NCI-H1092 (cell line): ENCODE results near the gene NOTCH4.
"Not testable (repeated sequence)": the region's sequence is repeated elsewhere in the genome, so short reads cannot be mapped to it uniquely, and the experiment has no call there.

ENCODE experiments used
- DNase-seq: peaks from one replicate; lab custom pipeline; 2025; lab: John Stamatoyannopoulos, UW

Gene NOTCH4

DNA sequence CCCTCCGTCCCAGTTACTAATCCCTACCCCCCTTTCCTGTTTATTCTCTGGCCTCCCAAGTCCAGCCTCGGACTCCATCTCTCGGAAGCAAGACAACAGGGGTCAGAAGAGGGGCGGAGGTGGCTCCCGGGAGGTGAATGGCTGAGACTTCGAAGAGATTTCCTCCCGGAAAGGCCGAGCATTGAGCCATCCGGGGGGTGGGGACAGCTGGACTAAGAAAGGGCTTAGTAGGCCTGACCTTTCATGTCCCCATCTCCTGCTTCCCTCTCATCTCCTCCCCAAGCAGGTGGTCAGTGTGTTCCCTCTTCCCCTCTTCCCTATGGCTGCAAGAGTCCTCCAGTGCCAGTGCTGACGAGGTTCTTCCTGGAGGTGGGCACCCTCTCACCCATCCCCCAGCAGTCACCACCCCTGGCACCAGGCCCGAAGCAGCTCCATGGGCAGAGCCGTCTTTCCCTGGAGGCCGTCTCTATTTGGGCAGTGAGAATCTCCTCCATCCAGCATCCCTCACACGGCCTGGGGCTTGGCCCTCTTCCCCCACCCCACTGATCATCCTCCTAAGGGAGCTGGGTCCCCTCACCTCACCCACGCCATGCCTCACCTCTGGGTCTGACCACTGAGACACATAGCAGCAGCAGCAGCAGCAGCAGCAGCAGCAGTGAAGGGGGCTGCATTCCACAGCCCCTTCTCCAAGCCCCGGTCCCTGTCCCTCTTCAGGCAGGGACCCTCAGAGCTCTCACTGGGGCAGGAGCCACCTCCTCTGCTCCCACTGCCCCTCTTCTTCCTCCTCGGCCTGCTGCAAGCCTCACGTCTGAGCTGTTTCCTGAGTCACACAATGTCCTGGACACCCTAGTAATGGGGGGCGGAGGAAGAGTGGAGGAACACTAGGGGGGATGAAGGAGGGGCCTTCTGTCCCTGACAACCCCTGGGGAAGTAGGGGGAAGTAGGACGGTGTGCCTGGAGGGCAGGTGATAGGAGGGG, at the start of gene NOTCH4:
Gene NOTCH4 (minus strand): TSS at position 810 of the 978 bp plus-strand sequence. CDS start 139 bp downstream, at position 671.
- DNase-seq, result no peak

DNA sequence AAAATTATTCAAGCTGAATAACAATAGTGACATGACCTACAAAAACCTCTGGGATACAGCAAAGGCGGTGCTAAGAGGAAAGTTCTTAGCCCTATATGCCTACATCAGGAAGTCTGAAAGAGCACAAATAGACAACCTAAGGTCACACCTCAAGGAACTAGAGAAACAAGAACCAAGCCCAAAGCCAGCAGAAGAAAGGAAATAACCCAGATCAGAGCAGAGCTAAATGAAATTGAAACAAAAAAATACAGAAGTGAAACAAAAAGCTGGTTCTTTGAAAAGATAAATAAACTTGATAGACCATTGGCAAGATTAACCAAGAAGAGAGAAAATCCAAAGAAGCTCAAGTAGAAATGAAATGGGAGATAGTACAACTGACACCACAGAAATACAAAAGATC, 47.6 kb upstream of the NOTCH4 start:
- DNase-seq, result no peak

DNA sequence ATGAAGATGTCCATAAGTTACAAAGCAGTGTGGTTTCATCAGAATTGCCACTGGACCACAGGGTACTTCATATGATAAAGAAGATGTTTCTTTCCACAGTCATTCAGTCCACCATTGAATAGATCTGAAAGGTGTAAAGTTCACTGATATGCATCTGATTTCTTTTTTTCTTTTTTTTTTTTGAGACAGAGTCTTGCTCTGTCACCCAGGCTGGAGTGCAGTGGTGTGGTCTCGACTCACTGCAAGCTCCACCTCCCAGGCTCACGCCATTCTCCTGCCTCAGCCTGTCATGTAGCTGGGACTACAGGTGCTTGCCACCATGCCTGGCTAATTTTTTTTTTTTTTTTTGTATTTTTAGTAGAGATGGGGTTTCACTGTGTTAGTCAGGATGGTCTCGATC, 44.6 kb upstream of the NOTCH4 start:
- DNase-seq, result not testable (repeated sequence)

DNA sequence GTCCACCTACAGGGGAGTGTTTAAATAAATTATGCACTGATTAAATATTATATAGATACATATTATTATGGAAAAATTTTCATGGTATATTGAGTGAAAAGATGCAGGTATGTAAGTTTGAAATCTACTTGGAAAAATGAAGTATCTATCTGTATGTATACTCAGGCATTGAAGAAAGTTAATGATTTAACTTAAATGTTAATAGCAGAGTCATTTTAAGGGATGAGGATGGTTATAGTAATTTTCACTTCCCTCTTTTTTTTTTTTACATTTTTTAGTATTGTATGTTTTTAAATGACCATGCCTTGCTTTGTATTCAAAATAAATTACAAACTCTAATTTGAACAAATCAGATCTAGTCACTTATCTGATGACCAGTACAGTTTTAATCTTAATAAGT, 43.2 kb upstream of the NOTCH4 start:
- DNase-seq, result no peak

DNA sequence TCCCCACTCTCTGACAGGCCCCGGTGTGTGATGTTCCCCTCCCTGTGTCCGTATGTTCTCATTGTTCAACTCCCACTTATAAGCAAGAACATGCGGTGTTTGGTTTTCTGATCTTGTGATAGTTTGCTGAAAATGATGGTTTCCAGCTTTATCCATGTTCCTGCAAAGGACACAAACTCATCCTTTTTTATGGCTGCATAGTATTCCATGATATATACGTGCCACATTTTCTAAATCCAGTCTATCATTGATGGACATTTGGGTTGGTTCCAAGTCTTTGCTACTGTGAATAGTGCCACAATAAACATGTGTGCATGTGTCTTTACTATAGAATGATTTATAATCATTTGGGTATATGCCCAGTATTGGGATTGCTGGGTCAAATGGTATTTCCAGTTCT, 33.4 kb upstream of the NOTCH4 start:
- not testable (repeated sequence) for DNase-seq

DNA sequence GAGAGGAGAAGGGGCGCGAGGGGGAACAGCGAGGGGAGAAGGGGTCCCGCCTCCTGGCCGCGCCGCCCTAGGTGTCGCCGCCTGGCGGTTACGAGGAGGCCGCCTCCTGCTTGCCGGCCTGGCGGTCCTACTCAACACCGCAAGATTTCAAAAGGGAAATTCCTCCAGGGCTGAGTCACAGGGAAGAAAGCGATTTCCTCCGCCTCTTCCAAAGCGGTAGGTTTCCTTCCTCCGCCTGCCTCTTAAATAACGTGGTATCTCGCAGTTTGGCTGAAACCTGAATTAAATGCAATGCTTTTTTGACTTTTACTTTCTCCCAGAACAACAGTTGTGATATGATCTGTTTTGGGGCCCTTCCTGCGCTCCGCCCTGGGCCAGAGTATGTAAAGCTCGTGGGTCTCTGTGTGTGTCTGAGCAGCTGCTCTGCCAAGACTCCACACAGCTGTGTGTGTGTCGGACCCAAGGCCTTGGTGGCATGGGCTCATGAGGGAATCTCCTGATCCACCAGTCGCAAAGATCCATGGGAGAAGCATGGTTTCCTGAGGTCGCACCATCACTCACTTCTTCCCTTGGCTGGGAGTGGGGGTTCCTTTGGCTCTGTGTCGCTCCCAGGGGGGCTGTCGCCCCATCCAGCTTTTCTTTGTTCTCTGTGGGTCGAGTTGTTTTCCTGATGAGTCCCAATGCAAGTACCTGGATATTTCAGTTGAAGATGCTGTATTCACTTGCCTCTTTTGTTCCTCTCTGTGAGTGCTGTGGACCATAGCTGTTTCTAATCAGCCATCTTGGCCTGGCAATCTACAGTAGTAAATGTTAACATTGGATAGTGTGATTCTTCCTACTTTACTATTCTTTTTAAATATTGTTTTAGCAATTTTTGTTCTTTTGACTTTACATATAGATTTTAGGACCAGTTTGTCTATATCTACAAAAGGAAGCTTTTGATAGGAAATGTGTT, 31.6 kb upstream of the NOTCH4 start:
- no peak for DNase-seq

DNA sequence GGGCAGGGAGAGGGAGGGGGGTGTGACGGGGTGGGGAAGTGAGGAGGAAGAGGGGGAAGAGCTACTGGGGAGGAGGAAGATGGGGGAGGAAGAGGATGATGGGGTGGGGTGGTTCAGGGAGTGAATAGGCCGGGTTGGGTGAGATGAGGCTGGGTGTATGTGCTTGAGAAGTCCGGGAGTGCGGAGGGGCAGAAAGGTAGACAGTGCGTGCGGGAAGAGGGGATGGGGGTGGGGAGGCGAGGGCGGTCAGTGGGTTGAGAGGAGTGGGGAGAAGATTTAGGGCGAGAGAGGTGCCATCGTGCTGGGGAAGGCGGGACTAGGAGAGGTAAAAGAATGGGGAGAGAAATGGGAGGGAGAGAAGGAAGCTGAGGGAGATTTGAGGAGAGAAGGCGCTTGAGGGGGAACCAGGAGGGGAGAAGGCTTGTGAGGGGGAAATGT, 30.9 kb upstream of the NOTCH4 start:
- no peak for DNase-seq

DNA sequence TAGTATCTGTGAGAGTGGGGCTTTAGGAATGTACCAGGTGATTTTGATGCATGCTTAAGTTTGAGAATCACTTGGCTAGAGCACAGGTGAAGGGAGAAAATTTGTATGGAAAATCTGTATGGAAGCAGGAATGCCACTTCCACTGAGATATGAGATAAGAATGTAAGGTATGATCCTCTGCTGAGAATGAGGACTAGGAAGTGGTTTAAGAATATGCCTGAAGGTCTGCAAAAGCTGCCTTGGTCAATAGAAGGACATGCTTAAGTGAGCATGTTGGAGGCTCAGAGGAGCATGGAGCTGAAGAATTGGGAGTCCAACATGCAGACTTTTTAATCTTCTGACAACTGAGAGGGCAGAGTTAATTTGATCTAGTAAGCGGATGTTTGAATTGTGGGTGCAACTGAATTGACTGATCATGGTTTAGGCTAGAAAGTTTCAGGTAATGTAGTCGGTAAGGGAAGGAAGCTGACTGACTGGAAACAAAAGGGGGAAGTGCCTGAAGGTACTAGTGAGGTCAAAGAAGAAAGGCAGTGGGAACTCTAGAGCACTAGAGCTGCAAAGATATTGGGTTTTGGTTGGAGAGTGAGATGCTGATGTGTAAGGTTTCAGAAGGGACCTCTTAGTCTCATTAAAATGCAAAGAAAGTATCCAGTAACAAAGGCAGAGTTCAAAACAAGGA, 28.6 kb upstream of the NOTCH4 start:
- DNase-seq, result no peak

DNA sequence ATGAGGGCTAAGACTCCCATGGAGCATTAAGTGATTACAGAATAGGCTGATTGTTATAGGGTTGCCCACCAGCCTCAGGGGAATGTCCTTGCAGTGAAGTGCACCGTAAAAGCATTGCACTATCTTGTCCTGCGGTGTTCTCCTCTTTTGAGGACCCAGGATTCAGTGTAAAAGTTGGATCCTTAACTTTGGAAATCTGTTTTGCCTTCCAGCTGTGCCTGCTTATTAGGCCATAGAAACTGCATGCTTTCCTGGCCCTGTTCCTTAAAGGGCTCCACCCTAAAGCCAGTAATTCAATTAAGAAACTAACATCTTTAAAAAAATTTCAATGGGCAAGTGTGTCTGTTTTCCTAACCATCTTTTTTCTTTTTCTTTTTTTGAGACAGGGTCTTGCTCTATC, 25.4 kb upstream of the NOTCH4 start:
- DNase-seq, result no peak

DNA sequence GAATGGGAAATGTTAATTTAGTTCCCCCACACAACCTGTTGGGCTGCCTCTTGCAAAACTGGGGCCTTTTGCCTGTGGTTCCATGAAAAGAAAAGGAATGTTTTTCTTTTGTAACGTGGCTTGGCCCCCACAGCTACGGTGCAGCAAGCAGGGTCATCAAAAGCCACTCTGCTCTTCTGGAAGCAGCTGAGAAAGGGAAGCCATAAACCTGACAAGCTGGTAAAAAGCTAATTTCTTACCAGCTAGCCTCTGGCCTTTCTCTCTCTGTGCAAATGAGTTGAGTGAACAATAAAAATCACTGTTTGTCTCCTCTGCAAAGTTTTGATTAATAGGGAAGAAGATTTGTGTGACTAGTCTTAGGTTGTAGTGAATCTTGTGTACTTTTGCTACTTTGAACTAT, 23.5 kb upstream of the NOTCH4 start:
- DNase-seq, result no peak

DNA sequence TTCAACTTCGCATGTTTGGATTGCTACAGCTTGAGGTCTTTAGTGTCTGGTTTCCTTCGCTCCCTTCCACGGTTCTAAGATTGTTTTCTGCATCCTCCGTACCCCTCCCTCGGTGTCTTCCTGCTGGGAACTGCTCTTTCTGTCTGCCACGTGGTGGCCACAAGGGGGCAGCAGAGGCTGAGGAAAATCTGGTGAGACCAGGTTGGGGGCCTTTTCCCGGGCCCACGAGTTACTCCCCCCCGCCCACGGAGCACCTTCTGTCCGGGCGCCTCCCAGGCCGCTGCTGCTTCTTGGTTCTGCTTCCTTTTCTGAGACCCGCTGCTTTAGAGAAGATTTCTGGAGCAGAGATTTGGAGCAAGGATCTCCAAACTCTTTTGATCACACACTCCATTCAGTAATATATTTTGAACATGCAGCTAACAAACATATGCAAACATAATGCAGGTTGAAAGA, 21.1 kb upstream of the NOTCH4 start:
- no peak for DNase-seq

DNA sequence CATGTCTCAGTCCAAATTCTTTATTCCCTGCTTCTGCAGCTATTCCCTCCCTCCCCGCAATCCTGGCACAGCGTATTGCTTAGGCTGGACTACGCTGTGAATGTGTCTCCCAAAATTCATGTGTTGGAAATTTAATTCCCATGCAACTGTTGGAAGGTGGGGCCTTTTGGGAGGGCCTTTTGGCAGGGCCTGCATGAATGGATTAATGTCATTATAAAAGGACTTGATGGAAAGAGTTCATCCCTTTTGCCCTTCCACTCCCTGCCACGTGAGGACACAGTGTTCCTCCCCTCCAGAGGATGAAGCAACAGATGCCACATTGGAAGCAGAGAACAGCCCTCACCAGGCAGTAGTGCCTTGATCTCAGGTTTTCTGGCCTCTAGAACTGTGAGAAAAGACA, 20.4 kb upstream of the NOTCH4 start:
- DNase-seq, result no peak

DNA sequence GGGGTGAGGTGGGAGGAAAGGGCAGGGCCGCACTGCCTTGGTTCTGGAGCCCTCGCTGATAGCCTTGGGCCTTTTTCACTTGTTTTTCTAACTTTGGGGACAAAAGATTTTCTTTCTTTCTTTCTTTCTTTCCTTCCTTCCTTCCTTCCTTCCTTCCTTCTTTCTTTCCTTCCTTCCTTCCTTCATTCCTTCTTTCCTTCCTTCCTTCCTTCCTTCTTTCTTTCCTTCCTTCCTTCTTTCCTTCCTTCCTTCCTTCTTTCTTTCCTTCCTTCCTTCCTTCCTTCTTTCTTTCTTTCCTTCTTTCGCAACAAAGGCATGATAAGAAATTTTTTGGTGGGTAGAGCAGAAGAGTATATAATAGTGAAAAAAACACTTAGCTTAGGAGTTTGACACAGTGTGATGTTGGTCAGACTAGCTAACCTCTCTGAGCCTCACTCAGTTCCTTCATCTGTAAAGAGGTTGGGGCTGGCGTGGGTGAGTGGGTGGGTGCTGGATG, 18.5 kb upstream of the NOTCH4 start:
- DNase-seq, result not testable (repeated sequence)

DNA sequence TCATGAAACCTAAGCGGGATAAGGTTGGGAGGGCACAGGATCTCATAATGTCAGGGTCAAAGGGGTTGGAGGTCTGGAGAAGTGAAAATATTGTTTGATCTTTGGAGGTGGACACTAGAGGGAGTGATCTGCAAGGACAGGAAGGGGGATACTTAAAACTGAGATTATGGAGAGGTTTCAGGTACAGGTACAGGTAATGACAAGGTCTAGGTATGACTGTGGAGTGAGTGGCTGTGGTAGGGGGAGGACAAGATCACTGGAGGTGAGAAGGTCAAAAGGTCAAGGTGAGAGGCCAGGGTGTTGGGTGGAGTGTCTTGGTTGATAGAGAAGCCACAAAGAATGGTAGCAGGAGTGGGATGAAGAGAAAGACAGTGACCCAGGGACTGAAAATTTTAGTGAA, 16.8 kb upstream of the NOTCH4 start:
- DNase-seq, result no peak

DNA sequence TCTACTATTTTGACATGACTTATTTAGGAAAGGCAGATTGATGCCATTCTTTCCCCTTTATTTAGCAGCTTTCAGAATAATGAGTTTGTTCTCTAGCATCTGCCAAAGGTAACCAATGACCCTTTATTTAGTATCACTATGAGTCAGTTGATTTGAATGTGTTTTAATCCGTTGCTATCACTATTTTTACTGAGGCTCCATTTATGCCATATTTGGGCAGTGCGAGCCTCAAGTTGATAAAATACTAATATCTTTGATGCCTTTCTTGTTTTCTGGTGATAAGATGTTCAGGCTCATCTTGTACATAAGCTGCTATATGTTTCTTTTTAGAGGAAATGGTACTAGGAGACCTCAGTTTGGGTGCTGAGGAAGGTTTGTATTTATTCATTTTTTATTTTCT, 15.6 kb upstream of the NOTCH4 start:
- no peak for DNase-seq

DNA sequence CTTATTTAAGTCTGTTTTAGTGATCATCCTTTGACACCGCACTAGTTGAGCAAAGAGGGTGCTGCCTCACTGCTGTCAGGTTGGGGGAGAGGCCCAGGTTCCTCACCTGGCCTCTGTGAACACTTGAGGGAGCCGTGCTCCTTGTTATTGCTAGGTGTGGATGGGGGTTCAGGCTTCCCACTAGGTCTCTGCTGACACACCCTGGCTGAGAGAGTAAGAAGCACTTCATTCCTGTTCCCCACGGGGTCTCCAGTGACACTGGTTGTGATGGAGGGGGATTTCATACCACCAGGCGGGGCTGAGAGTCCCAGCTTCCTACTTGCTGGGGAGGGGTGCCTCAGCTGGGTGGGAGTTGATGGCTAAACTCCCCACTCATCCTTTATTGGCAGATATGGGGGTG, 11.1 kb upstream of the NOTCH4 start:
- DNase-seq, result no peak

DNA sequence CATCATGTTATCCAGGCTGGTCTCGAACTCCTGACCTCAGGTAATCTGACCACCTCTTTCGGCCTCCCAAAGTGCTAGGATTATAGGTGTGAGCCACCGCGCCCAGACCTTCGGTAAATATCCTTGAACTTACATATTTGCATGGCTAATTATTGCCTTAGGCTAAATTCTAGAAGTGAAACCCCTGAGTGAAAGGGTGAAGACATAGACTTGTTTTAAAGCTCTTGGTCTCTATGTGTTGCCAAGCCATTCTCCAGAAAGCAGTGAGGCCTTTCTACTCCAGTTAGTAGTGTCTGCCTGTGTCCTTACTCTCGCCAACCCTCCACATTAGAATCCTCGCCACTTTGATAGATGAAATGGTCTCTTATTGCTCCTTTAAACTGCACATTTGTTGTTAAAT, 2.6 kb upstream of the NOTCH4 start:
- no peak for DNase-seq

DNA sequence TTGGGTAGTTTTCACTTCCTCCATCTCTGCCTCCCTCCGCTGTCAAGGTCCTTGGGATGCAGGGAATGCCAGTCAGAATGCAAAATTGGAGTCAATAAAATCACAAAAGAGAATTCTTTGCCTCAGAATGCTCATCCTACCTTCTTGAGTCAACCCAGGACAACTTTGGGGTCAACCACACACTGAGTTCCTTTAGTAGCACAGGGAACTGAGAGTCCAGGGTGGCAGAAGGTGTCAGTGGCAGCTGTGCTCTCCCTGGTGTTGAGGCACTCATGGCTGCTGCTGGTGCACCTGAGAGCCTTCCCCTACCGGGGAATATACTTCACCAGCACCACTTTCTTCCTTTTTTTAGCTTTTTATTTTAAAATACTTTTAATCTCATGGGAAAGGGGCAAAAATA, 829 bp upstream of the NOTCH4 start:
- no peak for DNase-seq

DNA sequence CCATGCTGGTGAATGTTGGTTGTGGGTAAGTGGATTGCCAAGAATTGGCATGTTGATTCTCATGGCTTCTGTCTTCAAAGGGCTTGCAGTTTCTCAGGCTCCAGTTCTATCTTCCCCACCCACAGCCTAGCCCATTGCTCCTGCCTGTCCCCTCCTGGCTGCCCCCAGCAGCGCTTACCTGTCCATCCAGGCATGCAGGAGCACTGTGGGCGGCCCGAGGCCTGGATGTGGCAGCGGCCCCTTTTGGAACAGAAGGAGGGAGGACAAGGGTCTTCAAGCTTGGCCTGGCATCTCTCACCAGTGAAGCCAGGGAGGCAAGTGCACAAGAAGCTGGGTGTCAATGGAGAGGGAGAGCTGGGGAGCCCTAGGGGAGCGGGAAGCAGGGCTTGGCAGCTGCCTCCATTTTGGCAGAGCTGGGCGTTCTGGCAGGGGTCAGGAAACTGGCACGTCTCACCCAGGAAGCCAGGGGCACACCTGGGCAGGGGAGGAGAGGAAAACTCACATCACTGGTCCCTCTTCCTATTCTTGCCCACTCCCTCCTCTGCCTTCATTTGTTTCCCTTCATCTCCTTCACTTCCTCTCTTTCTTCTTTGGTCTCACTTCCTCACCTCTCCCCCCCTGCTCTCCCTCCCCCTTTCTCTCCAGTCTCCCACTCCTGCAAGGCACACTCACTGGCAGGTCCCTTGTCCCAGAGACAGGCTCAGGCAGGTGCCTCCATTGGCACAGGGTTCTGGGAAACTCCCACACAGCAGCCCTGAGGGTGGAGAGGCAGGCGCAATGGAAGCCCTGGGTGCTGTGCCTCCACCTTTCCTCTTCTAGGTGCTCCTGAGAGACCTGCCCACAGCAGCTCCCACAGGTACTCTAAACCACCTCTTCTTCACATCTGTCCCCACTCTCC, 1.3 kb downstream of the NOTCH4 start:
- no peak for DNase-seq

DNA sequence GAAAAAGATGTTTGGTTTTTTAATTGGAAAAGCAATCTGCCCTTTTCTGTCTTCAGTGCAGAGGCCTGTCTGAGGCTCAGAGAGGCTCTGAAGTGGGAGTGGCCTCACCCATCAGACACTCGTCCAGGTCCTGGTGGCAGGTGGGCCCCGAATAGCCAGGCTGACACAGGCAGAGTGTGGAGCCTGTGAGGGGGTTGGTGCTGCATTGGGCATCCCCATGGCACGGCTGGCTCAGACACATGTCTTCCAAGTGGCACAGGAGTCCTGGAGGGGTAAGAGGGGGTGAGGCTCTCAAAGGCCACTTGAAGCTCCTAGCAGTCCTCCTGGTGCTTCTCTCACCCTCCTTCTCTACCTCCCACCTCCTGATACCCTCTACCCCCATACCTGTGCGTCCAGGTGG, 3.8 kb downstream of the NOTCH4 start:
- no peak for DNase-seq

DNA sequence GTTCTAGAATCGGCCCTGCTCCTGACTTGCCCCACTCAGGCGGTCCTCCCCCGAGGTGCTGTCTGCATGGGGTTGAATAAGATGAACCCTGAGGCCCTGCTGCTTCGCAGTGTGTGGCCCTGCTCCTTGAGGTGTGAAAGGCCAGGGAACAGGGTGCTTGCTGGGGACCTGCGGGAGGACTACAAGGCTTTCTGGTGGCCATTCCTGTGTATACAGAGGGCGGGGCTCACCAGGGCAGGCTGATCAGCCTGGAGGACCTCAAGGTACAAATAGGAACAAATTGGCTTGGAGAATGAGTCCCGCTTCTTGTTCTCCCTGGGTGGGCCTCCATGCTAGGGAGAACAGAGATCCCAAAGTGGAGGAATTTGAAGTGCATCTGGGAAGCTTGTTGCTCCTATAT, 5.7 kb downstream of the NOTCH4 start:
- DNase-seq, result no peak
